Thyroid gland (tissue), 4 donors: ENCODE data around the gene SLC19A1.

ENCODE experiments used
- CTCF ChIP-seq, 6 experiments: fragments of 200-600 bp in 3 of 6; fragments of 450-650 bp in 3 of 6; sonication (generic) in 3 of 6; IDR thresholded peaks; one replicate each; pipeline ENCODE4 v1.5.1; 2016 to 2019; ENCODE audit warnings: antibody characterized with exemption in 6 of 6, mild to moderate bottlenecking in 2 of 6, inconsistent platforms in 1 of 6, moderate library complexity in 1 of 6
- POLR2A ChIP-seq, 2 donors: fragments of 450-650 bp; IDR thresholded peaks; one replicate each; pipeline ENCODE4 v1.6.1; 2017; ENCODE audit warnings: antibody characterized with exemption in 2 of 2, mild to moderate bottlenecking in 2 of 2, moderate library complexity in 1 of 2

GRCh38 chr21:45580576-45581321, 38.5 kb upstream of the SLC19A1 start:
- no peak for TF ChIP-seq POLR2A (IDR thresholded peaks at IDR 0.05)
- no peak for TF ChIP-seq CTCF (IDR thresholded peaks at IDR 0.05)
